ENCODE measurements around the gene TMEM14B.

Gene TMEM14B

GRCh38 chr6:10763006-10763405 lies 15.4 kb downstream of the TMEM14B start:
- DNase-seq (ENCODE audit: low read depth): no peak
- no peak overlapping the region for H3K4me3 ChIP-seq (ENCODE audit: low read length)
- no peak for TF ChIP-seq CTCF (IDR thresholded peaks at IDR 0.05; ENCODE audit: insufficient read depth, low read depth, low read length, missing control alignments)

GRCh38 chr6:10769419-10769818 lies 21.8 kb downstream of the TMEM14B start:
- TF ChIP-seq CTCF (IDR thresholded peaks at IDR 0.05; ENCODE audit: insufficient read depth, low read depth, low read length, missing control alignments): no peak

GRCh38 chr6:10771371-10771894 lies 23.8 kb downstream of the TMEM14B start:
- TF ChIP-seq CTCF (IDR thresholded peaks at IDR 0.05; ENCODE audit: insufficient read depth, low read depth, low read length, missing control alignments): no peak
- no peak overlapping the region for H3K4me3 ChIP-seq (ENCODE audit: low read length)
- no peak for DNase-seq (ENCODE audit: low read depth)

More at GRCh38 chr6:10769419-10769818, 21.8 kb downstream of the TMEM14B start:
- H3K4me3 ChIP-seq (ENCODE audit: low read length): no peak overlapping the region
- no peak for DNase-seq (ENCODE audit: low read depth)

GRCh38 chr6:10778230-10778629 lies 30.6 kb downstream of the TMEM14B start:
- no peak overlapping the region for H3K4me3 ChIP-seq (ENCODE audit: low read length)
- no peak for TF ChIP-seq CTCF (IDR thresholded peaks at IDR 0.05; ENCODE audit: insufficient read depth, low read depth, low read length, missing control alignments)
- no peak for DNase-seq (ENCODE audit: low read depth)

GRCh38 chr6:10779076-10779475 lies 31.5 kb downstream of the TMEM14B start:
- DNase-seq (ENCODE audit: low read depth): no peak
- TF ChIP-seq CTCF (IDR thresholded peaks at IDR 0.05; ENCODE audit: insufficient read depth, low read depth, low read length, missing control alignments): no peak

GRCh38 chr6:10791673-10792072 lies 44.1 kb downstream of the TMEM14B start:
- TF ChIP-seq CTCF (IDR thresholded peaks at IDR 0.05; ENCODE audit: insufficient read depth, low read depth, low read length, missing control alignments): no peak
- DNase-seq (ENCODE audit: low read depth): no peak
- H3K4me3 ChIP-seq (ENCODE audit: low read length): no peak overlapping the region

More at GRCh38 chr6:10779076-10779475, 31.5 kb downstream of the TMEM14B start:
- no peak overlapping the region for H3K4me3 ChIP-seq (ENCODE audit: low read length)

- no peak overlapping the region for H3K4me3 ChIP-seq (ENCODE audit: low read length)
- DNase-seq (ENCODE audit: low read depth): no peak
- TF ChIP-seq CTCF (IDR thresholded peaks at IDR 0.05; ENCODE audit: insufficient read depth, low read depth, low read length, missing control alignments): no peak
These were observed 44.5 kb downstream of the TMEM14B start for GRCh38 chr6:10792101-10792500.

Data from epithelial cell of esophagus (primary cell).